SK-N-SH (cell line): ENCODE results near the gene DDX1. TPM values are rescaled to one million over a fixed set of nuclear protein-coding genes. Genes with fewer than 3 reads are reported as not detected.

Experiments used
- CTCF ChIA-PET: fragments of 300-600, 350-600 bp; formaldehyde crosslinking; extraction: SDS; loops from one replicate; lab custom pipeline; 2021; lab: Yijun Ruan, JAX
- POLR2A ChIA-PET: fragments of 350-600 bp; sonication (Branson Sonifier 250); formaldehyde crosslinking; extraction: SDS; loops from one replicate; lab custom pipeline; 2020; ENCODE audit warnings: antibody characterized with exemption, inconsistent platforms; lab: Yijun Ruan, JAX
- DNase-seq: peaks from one replicate; pipeline ENCODE4 v3.0.0; 2012
- H2AFZ ChIP-seq: fragments of 200-600 bp; sonication (generic); 2 replicates; pipeline ENCODE4 v1.8.1; 2016; ENCODE audit warnings: antibody characterized with exemption, mild to moderate bottlenecking, low read depth
- H3F3A ChIP-seq: fragments of 200-600 bp; sonication (generic); replicated peaks from 2 replicates; pipeline ENCODE3; 2016; ENCODE audit warnings: antibody characterized with exemption, mild to moderate bottlenecking; ENCODE audit not compliant: insufficient read depth
- H3K27ac ChIP-seq, 2 experiments: fragments of 200-500 bp in 1 of 2; fragments of 200-600 bp in 1 of 2; sonication (Bioruptor generic) in 1 of 2; sonication (generic), shearing (Covaris generic) in 1 of 2; 2 replicates each; pipeline versions ENCODE4 v1.5.1 to v1.6.1; 2014 to 2016; ENCODE audit warnings: low read depth in 2 of 2, inconsistent platforms in 1 of 2, low read length in 1 of 2, mild to moderate bottlenecking in 1 of 2, mixed read lengths in 1 of 2
- H3K27me3 ChIP-seq: fragments of 200-600 bp; sonication (generic), shearing (Covaris generic); 2 replicates; pipeline ENCODE4 v1.6.1; 2016; ENCODE audit warnings: mixed run types; ENCODE audit not compliant: insufficient read depth
- H3K36me3 ChIP-seq, 2 experiments: fragments of 200-500 bp in 1 of 2; fragments of 200-600 bp in 1 of 2; sonication (Bioruptor generic) in 1 of 2; sonication (generic) in 1 of 2; replicated peaks in 1 of 2; 2 replicates each; pipeline versions ENCODE3 to v1.5.1; 2014 to 2016; ENCODE audit warnings: low read length in 1 of 2, mild to moderate bottlenecking in 1 of 2; ENCODE audit not compliant: insufficient read depth in 2 of 2, control insufficient read depth in 1 of 2
- H3K4me1 ChIP-seq, 2 experiments: fragments of 200-500 bp in 1 of 2; fragments of 200-600 bp in 1 of 2; sonication (Bioruptor generic) in 1 of 2; sonication (generic), shearing (Covaris generic) in 1 of 2; 2 replicates each; pipeline versions ENCODE4 v1.5.1 to v1.6.1; 2014 to 2016; ENCODE audit warnings: low read depth in 1 of 2, low read length in 1 of 2, mixed run types in 1 of 2; ENCODE audit not compliant: insufficient read depth in 2 of 2, control insufficient read depth in 1 of 2
- H3K4me2 ChIP-seq: fragments of 200-600 bp; sonication (generic), shearing (Covaris generic); 2 replicates; pipeline ENCODE4 v1.6.1; 2017; ENCODE audit warnings: mixed run types
- H3K4me3 ChIP-seq, 2 experiments: fragments of 200-500 bp in 1 of 2; fragments of 200-600 bp in 1 of 2; sonication (Bioruptor generic) in 1 of 2; sonication (generic), shearing (Covaris generic) in 1 of 2; 2 replicates each; pipeline versions ENCODE4 v1.5.1 to v1.8.1; 2014 to 2016; ENCODE audit warnings: low read depth in 2 of 2, inconsistent platforms in 1 of 2, low read length in 1 of 2, mild to moderate bottlenecking in 1 of 2, mixed read lengths in 1 of 2, moderate library complexity in 1 of 2
- H3K79me2 ChIP-seq: fragments of 200-600 bp; sonication (generic); 2 replicates; pipeline ENCODE4 v1.8.1; 2017; ENCODE audit warnings: mild to moderate bottlenecking; ENCODE audit not compliant: insufficient read depth
- H3K9ac ChIP-seq: fragments of 200-600 bp; sonication (generic); 2 replicates; pipeline ENCODE4 v1.6.1; 2017; ENCODE audit warnings: mixed run types
- H3K9me2 ChIP-seq: fragments of 200-600 bp; sonication (generic); 2 replicates; pipeline ENCODE4 v1.6.1; 2017; ENCODE audit warnings: mixed run types
- H3K9me3 ChIP-seq: fragments of 200-600 bp; sonication (generic); 2 replicates; pipeline ENCODE4 v1.6.1; 2017; ENCODE audit warnings: mixed run types, mild to moderate bottlenecking, moderate library complexity
- H4K20me1 ChIP-seq: fragments of 200-600 bp; sonication (generic); 2 replicates; pipeline ENCODE4 v1.6.1; 2017; ENCODE audit warnings: mild to moderate bottlenecking, mixed run types; ENCODE audit not compliant: insufficient read depth
- CHD2 ChIP-seq: fragments of 150-350 bp; IDR thresholded peaks from 2 replicates; pipeline ENCODE4 v1.6.1; 2018; ENCODE audit warnings: low read length; ENCODE audit not compliant: partially characterized antibody
- ELF1 ChIP-seq: IDR thresholded peaks from 2 replicates; pipeline ENCODE4 v1.4.0; 2012
- EZH2phosphoT487 ChIP-seq: fragments of 200-600 bp; sonication (generic); IDR thresholded peaks from 2 replicates; pipeline ENCODE4 v1.6.1; 2017; ENCODE audit warnings: low read depth, mixed run types, mild to moderate bottlenecking, antibody characterized with exemption, moderate library complexity, borderline replicate concordance
- FOXM1 ChIP-seq: IDR thresholded peaks from 2 replicates; pipeline ENCODE4 v1.4.0; 2012; ENCODE audit warnings: low read depth, mild to moderate bottlenecking
- GABPA ChIP-seq: IDR thresholded peaks from 2 replicates; pipeline ENCODE4 v1.4.0; 2012; ENCODE audit warnings: low read depth, mild to moderate bottlenecking
- IRF3 ChIP-seq: fragments of 150-350 bp; IDR thresholded peaks from 2 replicates; pipeline ENCODE4 v1.6.1; 2016; ENCODE audit warnings: mild to moderate bottlenecking, low read depth, low read length
- MAX ChIP-seq: IDR thresholded peaks from 2 replicates; pipeline ENCODE4 v1.4.0; 2012; ENCODE audit warnings: low read depth
- SIN3A ChIP-seq: IDR thresholded peaks from 2 replicates; pipeline ENCODE4 v1.6.1; 2012; ENCODE audit warnings: low read depth, mild to moderate bottlenecking, low read length, moderate library complexity, borderline replicate concordance
- TAF1 ChIP-seq: IDR thresholded peaks from 2 replicates; pipeline ENCODE4 v1.6.1; 2012; ENCODE audit warnings: low read depth, mild to moderate bottlenecking, low read length, moderate library complexity, borderline replicate concordance
- USF1 ChIP-seq: IDR thresholded peaks from 2 replicates; pipeline ENCODE4 v1.4.0; 2012; ENCODE audit warnings: low read depth, borderline replicate concordance
- USF2 ChIP-seq: fragments of 150-350 bp; IDR thresholded peaks from 2 replicates; pipeline ENCODE4 v1.6.1; 2017; ENCODE audit warnings: antibody characterized with exemption, low read length, low read depth, borderline replicate concordance
- YY1 ChIP-seq: IDR thresholded peaks from 2 replicates; pipeline ENCODE4 v1.4.0; 2012; ENCODE audit warnings: low read depth, mild to moderate bottlenecking
- WGBS: methylation state at CpG from one replicate; pipeline ENCODE4 v1.1.6; 2017; ENCODE audit warnings: low lambda C conversion rate; 5-methylcytosine and 5-hydroxymethylcytosine counted together
- polyA plus RNA-seq, 3 experiments: library from polyadenylated mRNA; depleted of rRNA; stranded (reverse); fragments of >200 nt; gene quantifications; 2 replicates each; pipeline ENCODE4 v1.2.3, GENCODE V29; 2012

DDX1 gene
- polyA plus RNA-seq, 1 of the 3 experiments (the other 2 are of a cell fraction), result 54.5 TPM

GRCh38 chr2:15580451-15580850 is 11.2 kb upstream of the DDX1 start:
- H3K4me3 ChIP-seq, result no peak overlapping the region
- no peaks in the 10 kb centered on the region for H3K79me2 ChIP-seq
- no peaks in the 10 kb centered on the region for H3K36me3 ChIP-seq
- no peaks in the 10 kb centered on the region for H4K20me1 ChIP-seq
- H3F3A ChIP-seq, result no peaks in the 10 kb centered on the region
- 80% methylated on average over 2 of the region's 2 CpGs for WGBS
- H2AFZ ChIP-seq, result no peak overlapping the region
- H3K9ac ChIP-seq, result no peak overlapping the region
- no peak for DNase-seq
- no peaks in the 10 kb centered on the region for H3K9me2 ChIP-seq
- no peak overlapping the region for H3K4me2 ChIP-seq
- CTCF ChIA-PET, result interaction anchor here (0.7 to 5.9 kb wide), 2 partner anchors 34 to 420 kb away, joined by 3 to 29 read pairs; no protein-coding TSS in a partner anchor
- TF ChIP-seq GABPA (no peak), YY1 (no peak), TAF1 (no peak), ELF1 (no peak), MAX (no peak), CHD2 (no peak), USF1 (no peak), IRF3 (no peak), EZH2phosphoT487 (no peak), SIN3A (no peak)
- H3K27me3 ChIP-seq, result no peaks in the 10 kb centered on the region
- no peaks in the 10 kb centered on the region for H3K9me3 ChIP-seq
- H3K4me1 ChIP-seq, result no peaks in the 10 kb centered on the region
- H3K27ac ChIP-seq, result no peak overlapping the region
- POLR2A ChIA-PET, result no interaction called here

GRCh38 chr2:15582710-15583357 is 8.8 kb upstream of the DDX1 start:
- POLR2A ChIA-PET, result no interaction called here
- 65% methylated on average over 15 of the region's 15 CpGs for WGBS
- H3K9me3 ChIP-seq, result no peaks in the 10 kb centered on the region
- H4K20me1 ChIP-seq, result no peaks in the 10 kb centered on the region
- no peaks in the 10 kb centered on the region for H3F3A ChIP-seq
- no peak overlapping the region for H3K9ac ChIP-seq
- no peak overlapping the region for H3K4me2 ChIP-seq
- DNase-seq, result no peak
- H3K4me1 ChIP-seq, result no peaks in the 10 kb centered on the region
- H3K4me3 ChIP-seq, result no peak overlapping the region
- CTCF ChIA-PET, result no interaction called here
- H2AFZ ChIP-seq, result no peak overlapping the region
- no peaks in the 10 kb centered on the region for H3K9me2 ChIP-seq
- no peaks in the 10 kb centered on the region for H3K36me3 ChIP-seq
- no peak overlapping the region for H3K27ac ChIP-seq
- H3K27me3 ChIP-seq, result no peaks in the 10 kb centered on the region
- TF ChIP-seq FOXM1, result no peak
- TF ChIP-seq USF2, result no peak
- TF ChIP-seq CHD2, result no peak
- no peaks in the 10 kb centered on the region for H3K79me2 ChIP-seq
